H1 (cell line): ENCODE results near the gene DHCR7.

Experiments used
- CREB1 ChIP-seq: IDR thresholded peaks from 2 replicates; pipeline ENCODE4 v1.6.1; 2012; ENCODE audit warnings: inconsistent platforms
- EP300 ChIP-seq, 2 experiments: IDR thresholded peaks; 1 replicate in 1 of 2; 2 replicates in 1 of 2; pipeline ENCODE4 v1.6.1; 2011 to 2012; ENCODE audit warnings: low read depth in 2 of 2, low read length in 2 of 2, mild to moderate bottlenecking in 2 of 2, borderline replicate concordance in 1 of 2, inconsistent platforms in 1 of 2, moderate library complexity in 1 of 2
- KDM5A ChIP-seq: fragments of 200-600 bp; IDR thresholded peaks from 2 replicates; pipeline ENCODE4 v1.7.1; 2012; ENCODE audit warnings: mild to moderate bottlenecking, low read length, inconsistent platforms, mixed read lengths
- NRF1 ChIP-seq: IDR thresholded peaks from 2 replicates; pipeline ENCODE4 v1.6.1; 2011; ENCODE audit warnings: mild to moderate bottlenecking, low read depth, low read length, improper control_type of control experiment
- POLR2AphosphoS5 ChIP-seq: IDR thresholded peaks from 2 replicates; pipeline ENCODE4 v1.6.1; 2011; ENCODE audit warnings: low read depth, low read length
- RFX5 ChIP-seq: IDR thresholded peaks from 2 replicates; pipeline ENCODE4 v1.6.1; 2011; ENCODE audit warnings: low read depth, low read length, improper control_type of control experiment, borderline replicate concordance
- RXRA ChIP-seq: IDR thresholded peaks from 2 replicates; pipeline ENCODE4 v1.6.1; 2011; ENCODE audit warnings: low read depth, mild to moderate bottlenecking, low read length, moderate library complexity; ENCODE audit not compliant: insufficient read depth
- SIX5 ChIP-seq: IDR thresholded peaks from 2 replicates; pipeline ENCODE4 v1.6.1; 2011; ENCODE audit warnings: mild to moderate bottlenecking, low read depth, low read length
- SUZ12 ChIP-seq: fragments of 200-600 bp; sonication (generic); IDR thresholded peaks from 2 replicates; pipeline ENCODE4 v1.6.1; 2012; ENCODE audit warnings: mild to moderate bottlenecking, inconsistent platforms, low read length, moderate library complexity, mixed read lengths
- ZNF274 ChIP-seq: IDR thresholded peaks from 2 replicates; pipeline ENCODE4 v1.7.0; 2012; ENCODE audit warnings: low read length, borderline replicate concordance; ENCODE audit errors: extremely low read depth
- TF ChIP-seq, protein P1 (sequence below): IDR thresholded peaks from 2 replicates; pipeline ENCODE4 v1.6.1; 2012; ENCODE audit warnings: inconsistent platforms
- TF ChIP-seq, protein P2 (sequence below), 3 experiments: IDR thresholded peaks; 1 replicate in 2 of 3; 2 replicates in 1 of 3; pipeline versions ENCODE4 v1.5.1 to v1.6.1; 2011; ENCODE audit warnings: low read length in 3 of 3, mild to moderate bottlenecking in 3 of 3, inconsistent platforms in 2 of 3, low read depth in 1 of 3, moderate library complexity in 1 of 3; ENCODE audit not compliant: insufficient read depth in 1 of 3; ENCODE audit errors: control extremely low read depth in 1 of 3

DNA sequence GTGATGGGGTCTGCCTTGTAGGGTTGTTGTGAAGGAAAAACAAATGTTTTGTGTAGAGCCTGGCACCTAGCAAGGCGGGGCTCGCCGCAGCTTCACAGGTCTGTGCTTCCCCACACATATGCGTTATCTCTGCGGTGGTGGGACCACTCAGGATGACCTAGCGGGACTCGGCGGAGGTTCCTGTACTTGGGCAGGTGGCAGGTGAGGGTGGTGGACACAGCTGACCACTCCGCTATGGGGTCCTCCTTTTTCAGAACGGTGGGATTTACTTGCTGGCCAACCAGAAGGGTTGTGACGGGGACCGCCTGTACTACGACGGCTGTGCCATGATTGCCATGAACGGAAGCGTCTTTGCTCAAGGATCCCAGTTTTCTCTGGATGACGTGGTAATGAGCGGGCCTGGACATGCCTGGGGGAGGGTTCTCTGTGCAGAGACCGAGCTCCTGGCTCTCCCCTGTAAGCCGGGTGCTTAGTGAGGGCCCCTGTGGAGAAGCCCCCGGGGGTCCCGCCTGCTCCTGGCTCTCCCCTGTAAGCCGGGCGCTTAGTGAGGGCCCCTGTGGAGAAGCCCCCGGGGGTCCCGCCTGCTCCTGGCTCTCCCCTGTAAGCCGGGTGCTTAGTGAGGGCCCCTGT, 26.1 kb upstream of the DHCR7 start:
- TF ChIP-seq CREB1 (no peak), SUZ12 (no peak), POLR2AphosphoS5 (no peak), SIX5 (no peak), ZNF274 (no peak), RXRA (no peak), KDM5A (no peak), EP300 (IDR thresholded peaks at IDR 0.05; ENCODE audit: borderline replicate concordance in 1 of 2, low read depth in 2 of 2, low read length in 2 of 2) (no peak), RFX5 (no peak), NRF1 (no peak)
- TF ChIP-seq, protein P1, sequence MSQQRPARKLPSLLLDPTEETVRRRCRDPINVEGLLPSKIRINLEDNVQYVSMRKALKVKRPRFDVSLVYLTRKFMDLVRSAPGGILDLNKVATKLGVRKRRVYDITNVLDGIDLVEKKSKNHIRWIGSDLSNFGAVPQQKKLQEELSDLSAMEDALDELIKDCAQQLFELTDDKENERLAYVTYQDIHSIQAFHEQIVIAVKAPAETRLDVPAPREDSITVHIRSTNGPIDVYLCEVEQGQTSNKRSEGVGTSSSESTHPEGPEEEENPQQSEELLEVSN = no peak
- TF ChIP-seq, protein P2, sequence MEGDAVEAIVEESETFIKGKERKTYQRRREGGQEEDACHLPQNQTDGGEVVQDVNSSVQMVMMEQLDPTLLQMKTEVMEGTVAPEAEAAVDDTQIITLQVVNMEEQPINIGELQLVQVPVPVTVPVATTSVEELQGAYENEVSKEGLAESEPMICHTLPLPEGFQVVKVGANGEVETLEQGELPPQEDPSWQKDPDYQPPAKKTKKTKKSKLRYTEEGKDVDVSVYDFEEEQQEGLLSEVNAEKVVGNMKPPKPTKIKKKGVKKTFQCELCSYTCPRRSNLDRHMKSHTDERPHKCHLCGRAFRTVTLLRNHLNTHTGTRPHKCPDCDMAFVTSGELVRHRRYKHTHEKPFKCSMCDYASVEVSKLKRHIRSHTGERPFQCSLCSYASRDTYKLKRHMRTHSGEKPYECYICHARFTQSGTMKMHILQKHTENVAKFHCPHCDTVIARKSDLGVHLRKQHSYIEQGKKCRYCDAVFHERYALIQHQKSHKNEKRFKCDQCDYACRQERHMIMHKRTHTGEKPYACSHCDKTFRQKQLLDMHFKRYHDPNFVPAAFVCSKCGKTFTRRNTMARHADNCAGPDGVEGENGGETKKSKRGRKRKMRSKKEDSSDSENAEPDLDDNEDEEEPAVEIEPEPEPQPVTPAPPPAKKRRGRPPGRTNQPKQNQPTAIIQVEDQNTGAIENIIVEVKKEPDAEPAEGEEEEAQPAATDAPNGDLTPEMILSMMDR (IDR thresholded peaks at IDR 0.05; ENCODE audit: control extremely low read depth in 1 of 3, insufficient read depth in 1 of 3, low read depth in 1 of 3, low read length in 3 of 3) = no peak
